Spleen (tissue), 7 donors: ENCODE results near the gene AGAP6.
"Not testable (repeated sequence)": the region's sequence is repeated elsewhere in the genome, so short reads cannot be mapped to it uniquely, and the experiment has no call there.

Source experiments
- CTCF ChIP-seq, 11 experiments: fragments of 200-600 bp in 7 of 11; fragments of 450-650 bp in 4 of 11; sonication (generic) in 4 of 11; IDR thresholded peaks in 8 of 11; conservative IDR thresholded peaks in 3 of 11; 1 replicate in 7 of 11; 2 replicates in 4 of 11; pipeline versions ENCODE4 v1.4.0 to v1.8.0; 2016 to 2021; ENCODE audit warnings: antibody characterized with exemption in 11 of 11, inconsistent platforms in 4 of 11, mild to moderate bottlenecking in 1 of 11
- POLR2AphosphoS5 ChIP-seq, 3 donors: sonication (generic); formaldehyde crosslinking; IDR thresholded peaks; one replicate each; pipeline ENCODE4 v1.5.1; 2017; ENCODE audit warnings: antibody characterized with exemption in 3 of 3
- donor health status: DM: no; HTN: no; CAD: no; lungs with moderate emphysema.
- donor health status: DM: no; HTN: no; CAD: no.
- donor health status: DM: no; HTN: no; CAD: no.

- TF ChIP-seq CTCF (IDR thresholded peaks at IDR 0.05 in 8 of 11, conservative IDR thresholded peaks at IDR 0.05 in 3 of 11); POLR2AphosphoS5 (IDR thresholded peaks at IDR 0.05): not testable (repeated sequence)
Observed at GRCh38 chr10:50059946-50060345, 71.7 kb downstream of the AGAP6 start.
